ENCODE results near the gene DRAM1. TPM values are rescaled to one million over a fixed set of nuclear protein-coding genes. Genes with fewer than 3 reads are reported as not detected.
A peak's percentile ranks its signal among the peaks of the same experiment; 100 is the strongest.

Gene DRAM1, protein sequence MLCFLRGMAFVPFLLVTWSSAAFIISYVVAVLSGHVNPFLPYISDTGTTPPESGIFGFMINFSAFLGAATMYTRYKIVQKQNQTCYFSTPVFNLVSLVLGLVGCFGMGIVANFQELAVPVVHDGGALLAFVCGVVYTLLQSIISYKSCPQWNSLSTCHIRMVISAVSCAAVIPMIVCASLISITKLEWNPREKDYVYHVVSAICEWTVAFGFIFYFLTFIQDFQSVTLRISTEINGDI
- total RNA-seq: 10 to 100 TPM in 3 of 4 donors, 1 to 10 TPM in 1; 10.0 to 24.9 (median 17.8) TPM

DNA sequence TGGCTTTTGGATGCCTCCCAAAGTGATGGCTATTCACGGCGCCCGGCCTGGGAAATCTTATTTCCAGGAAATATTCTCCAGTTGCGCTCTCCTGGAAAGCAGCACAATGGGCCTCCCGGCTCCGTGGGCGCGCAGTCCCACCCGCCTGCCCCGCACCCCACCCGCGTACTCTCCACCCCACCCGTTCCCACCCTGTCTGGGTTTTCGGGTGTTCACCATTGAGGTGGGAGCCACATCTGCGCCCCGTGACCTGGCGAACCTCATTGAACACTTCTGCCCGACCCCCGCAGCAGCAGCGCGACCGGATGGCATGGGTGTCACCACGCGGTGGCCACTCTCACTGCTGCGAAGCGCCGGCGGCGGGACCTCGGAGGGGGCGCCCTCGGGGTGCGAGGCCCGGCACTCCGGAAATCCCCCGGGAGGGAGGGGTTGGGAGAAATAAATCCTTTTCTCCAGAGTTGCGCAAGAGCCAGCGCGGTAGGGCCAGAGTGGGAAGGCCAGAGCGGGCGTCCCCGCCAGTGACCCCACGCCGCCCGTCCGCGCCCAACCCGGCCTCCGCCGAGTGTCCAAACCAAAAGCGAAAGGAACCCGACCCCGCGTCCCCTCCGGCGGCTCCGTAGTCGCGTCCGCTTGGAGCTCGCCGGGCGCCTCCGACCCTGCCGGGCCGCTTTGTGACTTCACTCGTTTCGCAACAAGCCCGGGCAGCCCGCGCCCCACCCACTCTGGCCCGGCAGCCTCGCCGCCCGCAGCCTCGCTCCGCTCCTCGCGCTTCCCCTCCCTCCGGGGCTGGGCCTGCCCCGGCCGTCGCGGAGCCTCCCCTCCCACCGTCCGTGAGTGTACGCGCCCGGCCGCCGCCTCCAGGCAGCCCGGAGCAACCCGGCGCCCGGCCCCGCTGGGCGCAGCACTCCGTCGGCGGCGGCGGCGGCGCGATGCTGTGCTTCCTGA is at the start of gene DRAM1:
TSS of gene DRAM1 (plus strand) at position 720 of the 945 bp plus-strand sequence. CDS start at position 930, 210 bp downstream.
- peak; percentile 96 for DNase-seq (ENCODE audit: extremely low spot score)
- Histone ChIP-seq H3K27ac (replicated peaks in 1 of 4) (peak within 1 kb of the TSS; percentile 94 to 99 (median 95)), H3K9me3 (no peaks in the 10 kb centered on the region), H3K36me3 (no peaks in the 10 kb centered on the region), H3K4me1 (peaks cover 0 to 27% (median 26%) of the 10 kb centered on the region in 4 donors), H3K27me3 (no peaks in the 10 kb centered on the region), H3K4me3 (peak within 1 kb of the TSS; percentile 73 to 92 (median 79))
- intact Hi-C loops (cut with DNase I): loop anchor here (2.0 kb wide), 1 partner anchor 48 kb away; no protein-coding TSS in a partner anchor
- WGBS: 2% methylated on average over 66 of the region's 105 CpGs
- TF ChIP-seq, protein P1, sequence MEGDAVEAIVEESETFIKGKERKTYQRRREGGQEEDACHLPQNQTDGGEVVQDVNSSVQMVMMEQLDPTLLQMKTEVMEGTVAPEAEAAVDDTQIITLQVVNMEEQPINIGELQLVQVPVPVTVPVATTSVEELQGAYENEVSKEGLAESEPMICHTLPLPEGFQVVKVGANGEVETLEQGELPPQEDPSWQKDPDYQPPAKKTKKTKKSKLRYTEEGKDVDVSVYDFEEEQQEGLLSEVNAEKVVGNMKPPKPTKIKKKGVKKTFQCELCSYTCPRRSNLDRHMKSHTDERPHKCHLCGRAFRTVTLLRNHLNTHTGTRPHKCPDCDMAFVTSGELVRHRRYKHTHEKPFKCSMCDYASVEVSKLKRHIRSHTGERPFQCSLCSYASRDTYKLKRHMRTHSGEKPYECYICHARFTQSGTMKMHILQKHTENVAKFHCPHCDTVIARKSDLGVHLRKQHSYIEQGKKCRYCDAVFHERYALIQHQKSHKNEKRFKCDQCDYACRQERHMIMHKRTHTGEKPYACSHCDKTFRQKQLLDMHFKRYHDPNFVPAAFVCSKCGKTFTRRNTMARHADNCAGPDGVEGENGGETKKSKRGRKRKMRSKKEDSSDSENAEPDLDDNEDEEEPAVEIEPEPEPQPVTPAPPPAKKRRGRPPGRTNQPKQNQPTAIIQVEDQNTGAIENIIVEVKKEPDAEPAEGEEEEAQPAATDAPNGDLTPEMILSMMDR (IDR thresholded peaks at IDR 0.05): peak in 1 of 3 experiments; percentile 8
- no peak for TF ChIP-seq EP300 (IDR thresholded peaks at IDR 0.05)
- TF ChIP-seq POLR2AphosphoS5 (IDR thresholded peaks at IDR 0.05): peak; percentile 78 to 95
- peak; percentile 74 for TF ChIP-seq POLR2A (IDR thresholded peaks at IDR 0.05; ENCODE audit: low read depth)

DNA sequence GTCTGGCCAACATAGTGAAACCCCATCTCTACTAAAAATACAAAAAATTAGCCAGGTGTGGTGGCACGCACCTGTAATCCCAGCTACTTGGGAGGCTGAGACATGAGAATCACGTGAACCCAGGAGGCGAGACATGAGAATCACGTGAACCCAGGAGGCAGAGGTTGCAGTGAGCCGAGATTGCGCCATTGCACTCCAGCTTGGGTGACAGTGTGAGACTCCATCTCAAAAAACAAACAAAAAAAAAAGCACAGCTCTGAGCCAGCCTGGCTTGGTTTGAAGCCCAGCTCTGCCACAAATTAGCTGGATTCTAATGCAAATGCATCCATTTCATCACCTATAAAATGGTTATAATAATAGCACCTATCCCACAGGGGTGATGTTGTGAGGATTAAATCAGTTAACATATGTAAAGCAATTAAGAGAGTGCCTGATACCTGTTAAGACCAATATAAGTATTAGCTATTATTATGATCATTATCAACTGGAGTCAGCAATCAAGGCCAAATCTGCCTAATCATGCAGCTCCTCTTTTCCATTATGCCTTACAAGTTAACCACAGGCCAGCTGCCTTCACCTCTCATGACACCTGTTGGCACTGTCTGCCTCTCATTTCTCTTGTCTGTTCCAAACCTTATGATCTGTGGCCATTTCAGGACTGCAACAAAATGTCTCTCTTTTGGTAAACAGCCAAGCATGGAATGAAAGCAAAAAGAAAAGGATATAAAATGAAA is 48.8 kb upstream of the DRAM1 start:
- Histone ChIP-seq H3K4me3 (peak overlapping the region in 2 of 4 donors; percentile 90), H3K27me3 (no peaks in the 10 kb centered on the region), H3K9me3 (no peaks in the 10 kb centered on the region), H3K36me3 (no peaks in the 10 kb centered on the region), H3K27ac (replicated peaks in 1 of 4) (peak overlapping the region; percentile 85 to 89 (median 86)), H3K4me1 (peaks cover 36 to 71% (median 61%) of the 10 kb centered on the region in 4 donors)
- 89% methylated on average over 6 of the region's 6 CpGs for WGBS
- DNase-seq (ENCODE audit: extremely low spot score): no peak
- intact Hi-C loops (cut with DNase I): loop anchor here (2.0 kb wide), 1 partner anchor 48 kb away; the partner anchor contains the start of gene DRAM1
- TF ChIP-seq, protein P1 (IDR thresholded peaks at IDR 0.05): no peak
- TF ChIP-seq POLR2AphosphoS5 (IDR thresholded peaks at IDR 0.05): no peak
- TF ChIP-seq EP300 (IDR thresholded peaks at IDR 0.05): no peak
- no peak for TF ChIP-seq POLR2A (IDR thresholded peaks at IDR 0.05; ENCODE audit: low read depth)

DNA sequence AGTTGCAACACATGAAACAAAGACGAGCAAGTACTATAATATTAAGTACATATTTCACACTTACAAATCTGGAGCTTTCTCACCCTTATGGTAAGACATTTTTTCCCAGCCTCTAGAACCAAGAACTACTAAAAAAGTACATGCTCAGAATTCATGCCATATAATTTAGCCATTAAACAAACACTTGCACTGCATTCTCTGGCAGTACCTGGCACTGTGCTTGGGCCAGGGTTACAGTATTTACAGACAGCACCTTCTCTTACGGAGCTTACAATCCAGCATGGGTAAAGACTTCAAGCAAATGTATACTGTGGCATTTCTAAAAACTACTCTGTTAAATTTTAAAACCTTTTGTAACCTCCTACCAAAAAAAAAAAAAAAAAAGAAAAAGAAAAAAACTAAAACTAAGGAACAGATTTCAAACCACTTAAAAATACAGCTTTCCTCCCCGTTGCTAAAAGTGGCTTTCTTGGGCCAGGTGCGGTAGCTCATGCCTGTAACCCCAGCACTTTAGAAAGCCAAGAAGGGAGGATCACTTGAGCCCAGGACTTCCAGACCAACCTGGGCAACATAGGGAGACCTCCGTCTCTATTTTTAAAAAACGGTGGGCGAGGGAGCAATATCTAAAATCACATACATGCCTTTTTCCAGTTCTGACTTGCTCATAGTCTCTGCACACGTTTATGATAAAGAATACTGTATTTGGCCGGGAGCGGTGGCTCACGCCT is 47.6 kb upstream of the DRAM1 start:
- Histone ChIP-seq H3K27me3 (no peaks in the 10 kb centered on the region), H3K4me1 (peaks cover 25 to 59% (median 49%) of the 10 kb centered on the region in 4 donors), H3K9me3 (no peaks in the 10 kb centered on the region), H3K27ac (replicated peaks in 1 of 4) (peak overlapping the region; percentile 85 to 89 (median 86)), H3K4me3 (peak overlapping the region; percentile 88 to 98 (median 90)), H3K36me3 (no peaks in the 10 kb centered on the region)
- intact Hi-C loops (cut with DNase I): loop anchor here (2.0 to 5.0 kb wide), 4 partner anchors 38 to 133 kb away; partner anchors contain the start of genes CHPT1 and DRAM1
- DNase-seq (ENCODE audit: extremely low spot score): no peak
- no peak for TF ChIP-seq POLR2A (IDR thresholded peaks at IDR 0.05; ENCODE audit: low read depth)
- TF ChIP-seq POLR2AphosphoS5 (IDR thresholded peaks at IDR 0.05): no peak
- no peak for TF ChIP-seq EP300 (IDR thresholded peaks at IDR 0.05)
- TF ChIP-seq, protein P1 (IDR thresholded peaks at IDR 0.05): no peak
- WGBS: 3% methylated on average over 11 of the region's 11 CpGs
